Measurements from ENCODE around the gene LMBR1L.

Gene LMBR1L

GRCh38 chr12:49111206-49111605, 559 bp upstream of the LMBR1L start:
- DNase-seq (ENCODE audit: low spot score): no peak

- peak; percentile 36 for DNase-seq (ENCODE audit: low spot score)
These were observed 795 bp downstream of the LMBR1L start for GRCh38 chr12:49109641-49110463.

- peak; percentile 63 for DNase-seq (ENCODE audit: low spot score)
These were observed 1.7 kb downstream of the LMBR1L start for GRCh38 chr12:49108958-49109404.

GRCh38 chr12:49105504-49106084, 5.1 kb downstream of the LMBR1L start:
- DNase-seq (ENCODE audit: low spot score): no peak

- DNase-seq (ENCODE audit: low spot score): no peak
These were observed 5.8 kb downstream of the LMBR1L start for GRCh38 chr12:49104822-49105221.

- no peak for DNase-seq (ENCODE audit: low spot score)
These were observed 10.3 kb downstream of the LMBR1L start for GRCh38 chr12:49100380-49100779.

GRCh38 chr12:49098703-49099102, 11.9 kb downstream of the LMBR1L start:
- no peak for DNase-seq (ENCODE audit: low spot score)

- peak; percentile 69 for DNase-seq (ENCODE audit: low spot score)
These were observed 12.6 kb downstream of the LMBR1L start for GRCh38 chr12:49098035-49098451.

- no peak for DNase-seq (ENCODE audit: low spot score)
These were observed 13.3 kb downstream of the LMBR1L start for GRCh38 chr12:49097381-49097780.

- no peak for DNase-seq (ENCODE audit: low spot score)
These were observed 15.7 kb downstream of the LMBR1L start for GRCh38 chr12:49094975-49095365.

GRCh38 chr12:49094160-49094974, 16.3 kb downstream of the LMBR1L start, which contains the start of gene DHH:
Gene DHH, minus strand, starts transcription at chr12:49094801. Its CDS starts 289 bp downstream, at chr12:49094512.
- peak; percentile 56 for DNase-seq (ENCODE audit: low spot score)

GRCh38 chr12:49093792-49094159, 16.9 kb downstream of the LMBR1L start:
- DNase-seq (ENCODE audit: low spot score): peak; percentile 30

- DNase-seq (ENCODE audit: low spot score): no peak
These were observed 17.7 kb downstream of the LMBR1L start for GRCh38 chr12:49092816-49093406.

- DNase-seq (ENCODE audit: low spot score): peak; percentile 73
These were observed 18.4 kb downstream of the LMBR1L start for GRCh38 chr12:49092086-49092815.

- DNase-seq (ENCODE audit: low spot score): no peak
These were observed 18.9 kb downstream of the LMBR1L start for GRCh38 chr12:49091836-49092085.

- DNase-seq (ENCODE audit: low spot score): no peak
These were observed 19.4 kb downstream of the LMBR1L start for GRCh38 chr12:49091056-49091835.

GRCh38 chr12:49089821-49090773, 20.6 kb downstream of the LMBR1L start:
- peak; percentile 60 for DNase-seq (ENCODE audit: low spot score)

GRCh38 chr12:49088932-49089330, 21.7 kb downstream of the LMBR1L start:
- DNase-seq (ENCODE audit: low spot score): no peak

GRCh38 chr12:49088150-49088931, 22.3 kb downstream of the LMBR1L start:
- peak; percentile 85 for DNase-seq (ENCODE audit: low spot score)
